ENCODE results near the gene USP37. TPM values are rescaled to one million over a fixed set of nuclear protein-coding genes. Genes with fewer than 3 reads are reported as not detected.
A peak's percentile ranks its signal among the peaks of the same experiment; 100 is the strongest.

Gene USP37
- total and polyA plus RNA-seq, 2 of the 13 experiments (the other 11 are each of a cell fraction or from before 2014, with no cell fraction given) = 6.5 to 30.6 TPM

GRCh38 chr2:218400930-218401881, 166.9 kb downstream of the USP37 start (continued):
- no peak; the same call in 1 of the 2 replicates for TF ChIP-seq TFDP2 (CRISPR knock-in tag; IDR thresholded peaks at IDR 0.05)
- no peak for TF ChIP-seq TRIM24 (CRISPR knock-in tag; IDR thresholded peaks at IDR 0.05)
- TF ChIP-seq, protein P1, sequence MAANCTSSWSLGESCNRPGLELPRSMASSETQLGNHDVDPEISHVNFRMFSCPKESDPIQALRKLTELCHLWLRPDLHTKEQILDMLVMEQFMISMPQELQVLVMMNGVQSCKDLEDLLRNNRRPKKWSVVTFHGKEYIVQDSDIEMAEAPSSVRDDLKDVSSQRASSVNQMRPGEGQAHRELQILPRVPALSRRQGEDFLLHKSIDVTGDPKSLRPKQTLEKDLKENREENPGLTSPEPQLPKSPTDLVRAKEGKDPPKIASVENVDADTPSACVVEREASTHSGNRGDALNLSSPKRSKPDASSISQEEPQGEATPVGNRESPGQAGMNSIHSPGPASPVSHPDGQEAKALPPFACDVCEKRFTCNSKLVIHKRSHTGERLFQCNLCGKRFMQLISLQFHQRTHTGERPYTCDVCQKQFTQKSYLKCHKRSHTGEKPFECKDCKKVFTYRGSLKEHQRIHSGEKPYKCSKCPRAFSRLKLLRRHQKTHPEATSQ (CRISPR knock-in tag; IDR thresholded peaks at IDR 0.05; ENCODE audit: borderline replicate concordance) = no peak
- TF ChIP-seq HNF4G (IDR thresholded peaks at IDR 0.05; ENCODE audit: borderline replicate concordance, low read depth, low read length) = peak; percentile 99
- TF ChIP-seq HNF4G (CRISPR knock-in tag; IDR thresholded peaks at IDR 0.05; ENCODE audit: borderline replicate concordance, low read depth) = peak; percentile 99
- no peak for TF ChIP-seq ISX (CRISPR knock-in tag; conservative IDR thresholded peaks at IDR 0.05)
- TF ChIP-seq KLF9 (CRISPR knock-in tag; IDR thresholded peaks at IDR 0.05; ENCODE audit: low read depth) = no peak; the same call in 1 of the 2 replicates
- no peak for TF ChIP-seq ZNF547 (CRISPR knock-in tag; IDR thresholded peaks at IDR 0.05)
- TF ChIP-seq KLF11 (CRISPR knock-in tag; IDR thresholded peaks at IDR 0.05) = peak; percentile 48; the same call in 1 of the 2 replicates
- 0 out of 2 replicates have a peak, but pooled peaks have one; percentile 60 for TF ChIP-seq BRCA1 (CRISPR knock-in tag; IDR thresholded peaks at IDR 0.05)
- no peak for TF ChIP-seq LCORL (IDR thresholded peaks at IDR 0.05)
- peak; percentile 99 for TF ChIP-seq LCORL (CRISPR knock-in tag; IDR thresholded peaks at IDR 0.05)
- TF ChIP-seq ZNF205 (CRISPR knock-in tag; IDR thresholded peaks at IDR 0.05) = 0 out of 2 replicates have a peak, but pooled peaks have one; percentile 82
- TF ChIP-seq, protein P2, sequence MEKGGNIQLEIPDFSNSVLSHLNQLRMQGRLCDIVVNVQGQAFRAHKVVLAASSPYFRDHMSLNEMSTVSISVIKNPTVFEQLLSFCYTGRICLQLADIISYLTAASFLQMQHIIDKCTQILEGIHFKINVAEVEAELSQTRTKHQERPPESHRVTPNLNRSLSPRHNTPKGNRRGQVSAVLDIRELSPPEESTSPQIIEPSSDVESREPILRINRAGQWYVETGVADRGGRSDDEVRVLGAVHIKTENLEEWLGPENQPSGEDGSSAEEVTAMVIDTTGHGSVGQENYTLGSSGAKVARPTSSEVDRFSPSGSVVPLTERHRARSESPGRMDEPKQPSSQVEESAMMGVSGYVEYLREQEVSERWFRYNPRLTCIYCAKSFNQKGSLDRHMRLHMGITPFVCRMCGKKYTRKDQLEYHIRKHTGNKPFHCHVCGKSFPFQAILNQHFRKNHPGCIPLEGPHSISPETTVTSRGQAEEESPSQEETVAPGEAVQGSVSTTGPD (CRISPR knock-in tag; IDR thresholded peaks at IDR 0.05) = peak; percentile 82
- TF ChIP-seq GPBP1L1 (CRISPR knock-in tag; IDR thresholded peaks at IDR 0.05) = no peak
- peak; percentile 82; the same call in 1 of the 2 replicates for TF ChIP-seq SP4 (CRISPR knock-in tag; IDR thresholded peaks at IDR 0.05)
- no peak for TF ChIP-seq GATA4 (IDR thresholded peaks at IDR 0.05; ENCODE audit: borderline replicate concordance, low read depth)
- peak; percentile 94 for TF ChIP-seq ZNF619 (CRISPR knock-in tag; IDR thresholded peaks at IDR 0.05)
- TF ChIP-seq, protein P3, sequence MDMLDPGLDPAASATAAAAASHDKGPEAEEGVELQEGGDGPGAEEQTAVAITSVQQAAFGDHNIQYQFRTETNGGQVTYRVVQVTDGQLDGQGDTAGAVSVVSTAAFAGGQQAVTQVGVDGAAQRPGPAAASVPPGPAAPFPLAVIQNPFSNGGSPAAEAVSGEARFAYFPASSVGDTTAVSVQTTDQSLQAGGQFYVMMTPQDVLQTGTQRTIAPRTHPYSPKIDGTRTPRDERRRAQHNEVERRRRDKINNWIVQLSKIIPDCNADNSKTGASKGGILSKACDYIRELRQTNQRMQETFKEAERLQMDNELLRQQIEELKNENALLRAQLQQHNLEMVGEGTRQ (IDR thresholded peaks at IDR 0.05; ENCODE audit: low read depth, low read length) = no peak
- TF ChIP-seq, protein P3 (CRISPR knock-in tag; IDR thresholded peaks at IDR 0.05; ENCODE audit: borderline replicate concordance) = no peak
- TF ChIP-seq KAT2B (IDR thresholded peaks at IDR 0.05; ENCODE audit: borderline replicate concordance, low read depth, low read length) = no peak
- 0 out of 2 replicates have a peak, but pooled peaks have one; percentile 39 for TF ChIP-seq ZNF572 (CRISPR knock-in tag; IDR thresholded peaks at IDR 0.05)
- no peak for TF ChIP-seq ZNF326 (CRISPR knock-in tag; IDR thresholded peaks at IDR 0.05; ENCODE audit: borderline replicate concordance)

Data from HepG2 (cell line).